Left kidney (tissue), 2 donors: ENCODE data around the gene RASGRP1. TPM values are rescaled to one million over a fixed set of nuclear protein-coding genes. Genes with fewer than 3 reads are reported as not detected.

Experiments
- DNase-seq: peaks from one replicate; pipeline ENCODE4 v3.0.0-alpha.2; 2013
- polyA plus RNA-seq: library from polyadenylated mRNA; unstranded; fragments of 120-200 nt; gene quantifications from one replicate; pipeline ENCODE4 v1.2.1, GENCODE V29; 2013; ENCODE audit not compliant: insufficient read length

The RASGRP1 gene
- polyA plus RNA-seq, 1 donor = 15.1 TPM

- no peak for DNase-seq
Observed at GRCh38 chr15:38507570-38507969, 57.0 kb downstream of the RASGRP1 start.

GRCh38 chr15:38506997-38507396, 57.6 kb downstream of the RASGRP1 start:
- DNase-seq = no peak

GRCh38 chr15:38504680-38505467, 59.7 kb downstream of the RASGRP1 start:
- no peak for DNase-seq

- DNase-seq = no peak
Observed at GRCh38 chr15:38503496-38503895, 61.1 kb downstream of the RASGRP1 start.

- DNase-seq = no peak
Observed at GRCh38 chr15:38499651-38500050, 65.0 kb downstream of the RASGRP1 start.

- DNase-seq = no peak
Observed at GRCh38 chr15:38496151-38496550, 68.5 kb downstream of the RASGRP1 start.

- DNase-seq = no peak
Observed at GRCh38 chr15:38490242-38490922, 74.2 kb downstream of the RASGRP1 start.

- no peak for DNase-seq
Observed at GRCh38 chr15:38487378-38487777, 77.2 kb downstream of the RASGRP1 start.

GRCh38 chr15:38486936-38487335, 77.7 kb downstream of the RASGRP1 start:
- DNase-seq = no peak

- no peak for DNase-seq
Observed at GRCh38 chr15:38482572-38482971, 82.0 kb downstream of the RASGRP1 start.

- DNase-seq = no peak
Observed at GRCh38 chr15:38481761-38482160, 82.9 kb downstream of the RASGRP1 start.

GRCh38 chr15:38481113-38481512, 83.5 kb downstream of the RASGRP1 start:
- DNase-seq = no peak

- DNase-seq = no peak
Observed at GRCh38 chr15:38479756-38480155, 84.9 kb downstream of the RASGRP1 start.

- DNase-seq = no peak
Observed at GRCh38 chr15:38479266-38479665, 85.3 kb downstream of the RASGRP1 start.

GRCh38 chr15:38477637-38478036, 87.0 kb downstream of the RASGRP1 start:
- no peak for DNase-seq

- DNase-seq = no peak
Observed at GRCh38 chr15:38476120-38476519, 88.5 kb downstream of the RASGRP1 start.

GRCh38 chr15:38475361-38475760, 89.3 kb downstream of the RASGRP1 start:
- no peak for DNase-seq

- DNase-seq = peak; percentile 54
Observed at GRCh38 chr15:38474155-38474757, 90.4 kb downstream of the RASGRP1 start.

GRCh38 chr15:38471974-38472373, 92.6 kb downstream of the RASGRP1 start:
- no peak for DNase-seq

- no peak for DNase-seq
Observed at GRCh38 chr15:38470816-38471215, 93.8 kb downstream of the RASGRP1 start.

- no peak for DNase-seq
Observed at GRCh38 chr15:38464675-38465074, 99.9 kb downstream of the RASGRP1 start.

GRCh38 chr15:38463893-38464292, 100.7 kb downstream of the RASGRP1 start:
- no peak for DNase-seq
